Brain microvascular endothelial cell (primary cell): ENCODE results near the gene TPRG1.

ENCODE experiments used
- DNase-seq: peaks from one replicate; pipeline ENCODE4 v3.0.0-alpha.2; 2020
- H3K27ac ChIP-seq: fragments of 250-450 bp; sonication (Bioruptor Pico); 2 replicates; pipeline ENCODE4 v1.5.1; 2020; ENCODE audit warnings: mild to moderate bottlenecking, moderate library complexity
- H3K27me3 ChIP-seq: fragments of 250-450 bp; sonication (Bioruptor Pico); replicated peaks from 2 replicates; pipeline ENCODE4 v1.5.1; 2020; ENCODE audit warnings: mild to moderate bottlenecking
- H3K36me3 ChIP-seq: fragments of 250-450 bp; sonication (Bioruptor Pico); replicated peaks from 2 replicates; pipeline ENCODE4 v1.5.1; 2020; ENCODE audit warnings: mild to moderate bottlenecking
- H3K4me3 ChIP-seq: 2 replicates; pipeline ENCODE4 v1.5.1; 2011; ENCODE audit warnings: low read depth, mild to moderate bottlenecking, control low read depth, low read length, moderate library complexity
- in situ Hi-C: cut with HindIII; loops from 2 replicates; pipeline ENCODE4 v1.10.0; 2017; ENCODE audit warnings: low sequenced_read_pairs, low pct_ligation_motif_present
- TF ChIP-seq, protein P1 (sequence below): IDR thresholded peaks from 2 replicates; pipeline ENCODE4 v1.5.1; 2011; ENCODE audit warnings: low read depth, mild to moderate bottlenecking, moderate library complexity, low read length, control low read depth, inconsistent platforms; ENCODE audit errors: missing control alignments

TPRG1 gene

DNA sequence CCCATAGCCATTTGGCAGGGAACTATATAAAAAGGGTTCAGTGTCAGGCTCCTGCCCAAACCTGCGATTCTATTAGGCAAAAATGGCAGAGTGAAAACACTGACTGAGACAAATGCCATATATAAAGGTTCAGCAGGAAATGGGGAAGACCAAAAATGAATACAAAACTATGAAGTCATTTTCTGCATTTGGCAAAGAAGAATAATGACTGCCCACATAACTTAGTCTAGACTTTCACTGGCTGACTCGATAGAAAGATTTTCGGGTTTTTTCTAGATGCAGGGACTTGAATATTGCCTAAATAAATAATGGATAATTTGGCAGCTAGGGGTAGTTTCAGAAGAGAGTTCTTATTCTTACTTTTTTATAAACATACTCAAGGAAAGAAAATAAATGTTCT lies 178.0 kb downstream of the TPRG1 start:
- in situ Hi-C loops, result no loop called here
- DNase-seq, result no peak
- Histone ChIP-seq H3K4me3 (no peak overlapping the region), H3K27ac (no peak overlapping the region), H3K27me3 (no peaks in the 10 kb centered on the region), H3K36me3 (no peaks in the 10 kb centered on the region)
- TF ChIP-seq, protein P1, sequence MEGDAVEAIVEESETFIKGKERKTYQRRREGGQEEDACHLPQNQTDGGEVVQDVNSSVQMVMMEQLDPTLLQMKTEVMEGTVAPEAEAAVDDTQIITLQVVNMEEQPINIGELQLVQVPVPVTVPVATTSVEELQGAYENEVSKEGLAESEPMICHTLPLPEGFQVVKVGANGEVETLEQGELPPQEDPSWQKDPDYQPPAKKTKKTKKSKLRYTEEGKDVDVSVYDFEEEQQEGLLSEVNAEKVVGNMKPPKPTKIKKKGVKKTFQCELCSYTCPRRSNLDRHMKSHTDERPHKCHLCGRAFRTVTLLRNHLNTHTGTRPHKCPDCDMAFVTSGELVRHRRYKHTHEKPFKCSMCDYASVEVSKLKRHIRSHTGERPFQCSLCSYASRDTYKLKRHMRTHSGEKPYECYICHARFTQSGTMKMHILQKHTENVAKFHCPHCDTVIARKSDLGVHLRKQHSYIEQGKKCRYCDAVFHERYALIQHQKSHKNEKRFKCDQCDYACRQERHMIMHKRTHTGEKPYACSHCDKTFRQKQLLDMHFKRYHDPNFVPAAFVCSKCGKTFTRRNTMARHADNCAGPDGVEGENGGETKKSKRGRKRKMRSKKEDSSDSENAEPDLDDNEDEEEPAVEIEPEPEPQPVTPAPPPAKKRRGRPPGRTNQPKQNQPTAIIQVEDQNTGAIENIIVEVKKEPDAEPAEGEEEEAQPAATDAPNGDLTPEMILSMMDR, result no peak

GRCh38 chr3:189353318-189353965 lies 181.7 kb downstream of the TPRG1 start:
- H3K27me3 ChIP-seq, result no peaks in the 10 kb centered on the region
- in situ Hi-C loops, result no loop called here
- no peaks in the 10 kb centered on the region for H3K36me3 ChIP-seq
- H3K4me3 ChIP-seq, result no peak overlapping the region
- no peak for DNase-seq
- H3K27ac ChIP-seq, result no peak overlapping the region
- TF ChIP-seq, protein P1, result no peak

DNA sequence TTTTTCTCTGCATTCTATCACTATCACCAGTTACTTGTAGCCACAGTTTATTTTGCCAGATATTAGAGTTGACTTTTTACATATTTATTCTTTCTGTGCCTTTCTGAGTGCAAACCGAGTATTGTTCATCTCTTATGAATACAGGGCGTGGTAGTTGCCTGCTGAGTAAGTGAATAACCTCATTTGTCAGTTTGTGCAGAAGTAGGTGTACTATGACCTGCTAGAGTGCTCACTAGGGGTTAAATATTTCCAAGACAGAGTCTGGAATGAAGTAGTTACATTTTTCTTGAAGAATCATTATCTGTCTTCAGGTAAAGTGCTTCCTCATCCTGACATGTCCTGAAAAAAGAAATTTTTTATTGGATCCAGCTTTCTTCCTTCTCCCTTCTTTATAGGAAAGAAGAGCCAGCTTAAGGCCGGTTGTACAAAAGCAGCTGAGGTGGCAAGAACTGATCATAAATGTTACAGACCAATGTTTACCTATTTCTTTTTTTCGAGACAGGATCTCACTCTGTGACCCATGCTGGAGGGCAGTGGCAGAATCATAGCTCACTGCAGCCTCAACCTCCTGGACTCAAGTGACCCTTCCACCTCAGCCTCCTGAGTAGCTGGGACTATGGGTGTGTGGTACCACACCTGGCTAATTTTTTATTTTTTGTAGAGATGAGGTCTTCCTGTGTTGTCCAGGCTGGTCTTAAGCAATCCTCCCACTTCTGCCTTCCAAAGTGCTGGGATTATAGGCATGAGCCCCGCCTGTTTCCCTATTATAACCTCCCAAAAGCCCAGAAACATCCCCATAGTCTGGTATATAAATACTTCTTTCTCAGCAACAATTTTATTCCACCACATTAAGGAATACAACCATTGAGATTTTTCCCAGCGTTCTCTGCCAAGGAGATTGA lies 182.5 kb downstream of the TPRG1 start:
- no peak for DNase-seq
- in situ Hi-C loops, result no loop called here
- H3K27ac ChIP-seq, result no peak overlapping the region
- TF ChIP-seq, protein P1, result no peak
- no peaks in the 10 kb centered on the region for H3K27me3 ChIP-seq
- H3K36me3 ChIP-seq, result no peaks in the 10 kb centered on the region
- H3K4me3 ChIP-seq, result no peak overlapping the region

- H3K27me3 ChIP-seq, result no peaks in the 10 kb centered on the region
- no peak for DNase-seq
- H3K27ac ChIP-seq, result no peak overlapping the region
- H3K4me3 ChIP-seq, result no peak overlapping the region
- in situ Hi-C loops, result no loop called here
- no peaks in the 10 kb centered on the region for H3K36me3 ChIP-seq
- TF ChIP-seq, protein P1, result no peak
Observed at GRCh38 chr3:189355115-189355480, 183.3 kb downstream of the TPRG1 start.

GRCh38 chr3:189355481-189356201 lies 183.9 kb downstream of the TPRG1 start:
- DNase-seq, result peak; percentile 62
- H3K36me3 ChIP-seq, result no peaks in the 10 kb centered on the region
- in situ Hi-C loops, result no loop called here
- H3K27me3 ChIP-seq, result no peaks in the 10 kb centered on the region
- H3K27ac ChIP-seq, result no peak overlapping the region
- TF ChIP-seq, protein P1, result no peak
- no peak overlapping the region for H3K4me3 ChIP-seq
